H1 (cell line): ENCODE data around the gene CACNA1E. TPM values are rescaled to one million over a fixed set of nuclear protein-coding genes. Genes with fewer than 3 reads are reported as not detected.
A peak's percentile ranks its signal among the peaks of the same experiment; 100 is the strongest.

ENCODE experiments used
- CTCF ChIA-PET: fragments of 300-600 bp; sonication (Branson Sonifier 250); formaldehyde crosslinking; loops from one replicate; lab custom pipeline; 2021; ENCODE audit not compliant: partially characterized antibody; lab: Charles Lee
- POLR2A ChIA-PET: fragments of 300-600 bp; sonication (Branson Sonifier 250); formaldehyde crosslinking; loops from one replicate; lab custom pipeline; 2021; ENCODE audit warnings: inconsistent platforms; ENCODE audit not compliant: partially characterized antibody; lab: Charles Lee
- DNase-seq, 2 experiments: peaks; one replicate each; pipeline versions ENCODE4 v3.0.0 to v3.0.0-alpha.2; 2010 to 2022; ENCODE audit warnings: low spot score in 2 of 2, low read depth in 1 of 2, mixed read lengths in 1 of 2
- FAIRE-seq: peaks from 2 replicates; lab custom pipeline; 2011; peaks lifted over from hg19 to GRCh38; lab: Jason Lieb, UNC
- H2AFZ ChIP-seq: 2 replicates; pipeline ENCODE4 v1.8.1; 2012; ENCODE audit warnings: low read length, inconsistent platforms
- H2AK5ac ChIP-seq: 2 replicates; pipeline ENCODE4 v1.6.1; 2013; ENCODE audit warnings: low read depth, low read length
- H2BK120ac ChIP-seq: replicated peaks from 2 replicates; pipeline ENCODE3; 2013; ENCODE audit warnings: low read depth, low read length, inconsistent platforms
- H2BK12ac ChIP-seq: 2 replicates; pipeline ENCODE4 v1.6.1; 2013; ENCODE audit warnings: low read depth, low read length
- H2BK15ac ChIP-seq: 2 replicates; pipeline ENCODE4 v1.6.1; 2013; ENCODE audit warnings: low read length
- H2BK20ac ChIP-seq: 2 replicates; pipeline ENCODE4 v1.6.1; 2013; ENCODE audit warnings: low read length
- H2BK5ac ChIP-seq: 2 replicates; pipeline ENCODE4 v1.6.1; 2013; ENCODE audit warnings: low read depth, low read length
- H3K14ac ChIP-seq: 2 replicates; pipeline ENCODE4 v1.6.1; 2013; ENCODE audit warnings: inconsistent platforms; ENCODE audit not compliant: insufficient read length
- H3K18ac ChIP-seq: 2 replicates; pipeline ENCODE4 v1.6.1; 2013; ENCODE audit warnings: low read length; ENCODE audit errors: extremely low read depth
- H3K23ac ChIP-seq: 2 replicates; pipeline ENCODE4 v1.6.1; 2013; ENCODE audit warnings: inconsistent platforms; ENCODE audit not compliant: insufficient read length
- H3K23me2 ChIP-seq: 2 replicates; pipeline ENCODE4 v1.6.1; 2013; ENCODE audit warnings: low read depth, low read length
- H3K27ac ChIP-seq: 2 replicates; pipeline ENCODE4 v1.6.1; 2011; ENCODE audit warnings: low read depth, low read length, inconsistent platforms
- H3K27me3 ChIP-seq, 4 experiments: replicated peaks in 1 of 4; 1 replicate in 1 of 4; 2 replicates in 3 of 4; pipeline versions ENCODE4 v1.6.1 to v1.8.1; 2011 to 2013; ENCODE audit warnings: low read length in 3 of 4, mild to moderate bottlenecking in 3 of 4, inconsistent platforms in 2 of 4, mixed read lengths in 2 of 4, moderate library complexity in 1 of 4; ENCODE audit not compliant: control insufficient read depth in 3 of 4, insufficient read depth in 3 of 4; ENCODE audit errors: extremely low read depth in 1 of 4
- H3K36me3 ChIP-seq, 4 experiments: 2 replicates each; pipeline versions ENCODE4 v1.6.1 to v1.8.1; 2011 to 2013; ENCODE audit warnings: mild to moderate bottlenecking in 4 of 4, low read length in 3 of 4, moderate library complexity in 2 of 4, control low read depth in 1 of 4, inconsistent platforms in 1 of 4; ENCODE audit not compliant: insufficient read depth in 4 of 4, control insufficient read depth in 2 of 4
- H3K4ac ChIP-seq: replicated peaks from 2 replicates; pipeline ENCODE3; 2013; ENCODE audit warnings: low read length, low read depth, mixed read lengths, inconsistent platforms; ENCODE audit not compliant: insufficient read length
- H3K4me1 ChIP-seq, 4 experiments: replicated peaks in 1 of 4; 1 replicate in 1 of 4; 2 replicates in 3 of 4; pipeline versions ENCODE4 v1.6.1 to v1.8.1; 2011 to 2013; ENCODE audit warnings: low read length in 3 of 4, inconsistent platforms in 2 of 4, mixed read lengths in 1 of 4; ENCODE audit not compliant: insufficient read depth in 4 of 4, control insufficient read depth in 3 of 4
- H3K4me2 ChIP-seq, 2 experiments: 2 replicates each; pipeline versions ENCODE4 v1.6.1 to v1.8.1; 2011 to 2013; ENCODE audit warnings: low read depth in 2 of 2, low read length in 2 of 2, control low read depth in 1 of 2, inconsistent platforms in 1 of 2, mild to moderate bottlenecking in 1 of 2; ENCODE audit not compliant: insufficient read depth in 1 of 2
- H3K4me3 ChIP-seq, 4 experiments: fragments of 200-600, 300-600 bp in 1 of 4; sonication (generic), shearing (Covaris generic), sonication (Bioruptor Twin) in 1 of 4; 2 replicates each; pipeline versions ENCODE4 v1.5.1 to v1.8.1; 2011 to 2016; ENCODE audit warnings: low read length in 4 of 4, low read depth in 3 of 4, control low read depth in 2 of 4, inconsistent platforms in 2 of 4, mild to moderate bottlenecking in 2 of 4, mixed read lengths in 1 of 4, moderate library complexity in 1 of 4; ENCODE audit not compliant: insufficient read depth in 2 of 4; ENCODE audit errors: extremely low read depth in 1 of 4
- H3K56ac ChIP-seq: replicated peaks from 2 replicates; pipeline ENCODE3; 2013; ENCODE audit warnings: low read depth, mild to moderate bottlenecking, mixed read lengths, low read length, inconsistent platforms; ENCODE audit not compliant: insufficient read length
- H3K79me1 ChIP-seq: 2 replicates; pipeline ENCODE4 v1.6.1; 2013; ENCODE audit warnings: low read depth, low read length, control low read depth
- H3K79me2 ChIP-seq, 2 experiments: 2 replicates each; pipeline versions ENCODE4 v1.6.1 to v1.8.1; 2012 to 2013; ENCODE audit warnings: low read length in 2 of 2, mild to moderate bottlenecking in 2 of 2, inconsistent platforms in 1 of 2; ENCODE audit not compliant: insufficient read depth in 2 of 2, control insufficient read depth in 1 of 2
- H3K9ac ChIP-seq, 4 experiments: replicated peaks in 1 of 4; 1 replicate in 1 of 4; 2 replicates in 3 of 4; pipeline versions ENCODE4 v1.6.1 to v1.8.1; 2011 to 2013; ENCODE audit warnings: low read depth in 3 of 4, low read length in 3 of 4, control low read depth in 2 of 4, mild to moderate bottlenecking in 2 of 4, moderate library complexity in 2 of 4, inconsistent platforms in 1 of 4; ENCODE audit errors: extremely low read depth in 1 of 4
- H3K9me3 ChIP-seq, 2 experiments: 2 replicates each; pipeline versions ENCODE4 v1.6.1 to v1.8.1; 2012 to 2013; ENCODE audit warnings: mild to moderate bottlenecking in 2 of 2, moderate library complexity in 2 of 2, control low read depth in 1 of 2, inconsistent platforms in 1 of 2, low read depth in 1 of 2, low read length in 1 of 2, mixed read lengths in 1 of 2; ENCODE audit not compliant: insufficient read depth in 2 of 2
- H4K20me1 ChIP-seq, 2 experiments: replicated peaks in 1 of 2; 2 replicates each; pipeline versions ENCODE3 to v1.8.1; 2011 to 2013; ENCODE audit warnings: inconsistent platforms in 2 of 2, low read length in 2 of 2, mild to moderate bottlenecking in 1 of 2; ENCODE audit not compliant: insufficient read depth in 2 of 2, control insufficient read depth in 1 of 2
- H4K5ac ChIP-seq: 2 replicates; pipeline ENCODE4 v1.6.1; 2013; ENCODE audit warnings: low read length, low read depth, mixed read lengths, inconsistent platforms; ENCODE audit not compliant: insufficient read length
- H4K8ac ChIP-seq: 2 replicates; pipeline ENCODE4 v1.8.0; 2013; ENCODE audit warnings: mild to moderate bottlenecking, moderate library complexity, low read length, inconsistent platforms; ENCODE audit not compliant: insufficient read depth; ENCODE audit errors: extremely low read depth
- H4K91ac ChIP-seq: replicated peaks from 2 replicates; pipeline ENCODE3; 2013; ENCODE audit warnings: low read length, mixed read lengths, inconsistent platforms; ENCODE audit not compliant: insufficient read length
- CEBPB ChIP-seq: IDR thresholded peaks from 2 replicates; pipeline ENCODE4 v1.6.1; 2012; ENCODE audit warnings: low read depth, low read length
- JUND ChIP-seq: IDR thresholded peaks from 2 replicates; pipeline ENCODE4 v1.6.1; 2011; ENCODE audit warnings: mild to moderate bottlenecking, improper control_type of control experiment, low read length
- KDM4A ChIP-seq: IDR thresholded peaks from one replicate; pipeline ENCODE4 v1.7.1; 2012; ENCODE audit warnings: low read depth, mild to moderate bottlenecking, moderate library complexity, low read length, inconsistent platforms; ENCODE audit not compliant: severe bottlenecking
- WGBS, 2 experiments: shearing (Covaris generic) in 1 of 2; methylation state at CpG; one replicate each; pipeline versions ENCODE4 v1.1.6 to v1.1.7; 2013 to 2015; ENCODE audit warnings: low lambda C conversion rate in 2 of 2, mixed read lengths in 2 of 2, inconsistent platforms in 1 of 2, low coverage in 1 of 2, missing lambda C conversion rate in 1 of 2; ENCODE audit not compliant: insufficient replicate concordance in 2 of 2, insufficient coverage in 1 of 2, insufficient read length in 1 of 2; ENCODE audit errors: extremely low coverage in 1 of 2, missing lambda C conversion rate in 1 of 2; 5-methylcytosine and 5-hydroxymethylcytosine counted together
- polyA plus RNA-seq, 7 experiments: library from polyadenylated mRNA; depleted of rRNA in 3 of 7; stranded (reverse) in 5 of 7; unstranded in 2 of 7; fragments of >200 nt in 5 of 7; fragments of 200-250 nt in 2 of 7; gene quantifications; 1 replicate in 5 of 7; 2 replicates in 1 of 7; 4 replicates in 1 of 7; pipeline versions ENCODE4 v1.2.1 to v1.2.3, GENCODE V29; 2011 to 2013; ENCODE audit warnings: missing spikeins in 2 of 7, mixed read lengths in 2 of 7
- total RNA-seq: library from RNA; stranded (reverse); fragmentation: NEBNext Ultra II Directional; extraction: Animal tissue kit (Norgen Biotek cat#: 25700); gene quantifications from 2 replicates; pipeline ENCODE4 v1.2.1, GENCODE V29; 2021

Gene CACNA1E
- total and polyA plus RNA-seq, 2 of the 8 experiments (the other 6 are each of a cell fraction or from before 2014, with no cell fraction given): 0.98 to 1.3 TPM

DNA sequence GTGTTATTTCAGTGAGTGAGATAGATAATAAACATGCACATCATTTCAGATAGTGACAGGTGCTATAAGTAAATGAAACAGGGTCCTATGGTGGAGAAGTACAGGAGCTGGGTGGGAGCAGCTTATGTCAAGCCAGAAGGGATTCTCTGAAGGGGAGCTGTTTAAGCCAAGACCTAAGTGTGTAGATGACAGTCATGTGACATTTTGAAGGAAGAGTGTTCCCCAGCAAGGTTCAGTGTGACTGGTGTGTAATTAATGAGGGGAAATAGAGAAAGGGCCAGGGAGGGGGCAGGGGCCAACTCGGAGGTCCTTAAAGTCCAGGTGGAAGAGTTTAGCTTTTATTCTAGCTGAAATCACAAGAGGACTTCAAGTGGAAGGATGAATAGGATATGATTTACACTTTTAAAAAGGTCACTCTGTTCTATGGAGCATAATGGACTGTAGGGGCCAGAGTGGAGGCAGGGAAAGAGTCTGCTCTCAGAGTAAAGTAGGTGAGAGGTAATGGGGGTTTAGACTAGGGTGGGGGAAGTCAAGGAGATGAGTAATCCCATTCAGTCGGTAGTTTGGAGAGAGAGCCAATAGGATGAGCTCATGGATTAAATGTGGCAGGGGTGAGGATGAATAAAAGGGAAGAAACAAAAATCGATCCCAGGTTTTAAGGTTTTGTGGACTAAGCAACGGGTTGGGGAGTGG, 243.1 kb downstream of the CACNA1E start:
- no peaks in the 10 kb centered on the region for H3K27me3 ChIP-seq
- H3K9me3 ChIP-seq: no peaks in the 10 kb centered on the region
- H2AFZ ChIP-seq: 0 out of 2 replicates have a peak overlapping the region, but pooled peaks have one; percentile 13
- H3K9ac ChIP-seq: no peak overlapping the region
- POLR2A ChIA-PET: no interaction called here
- H3K23me2 ChIP-seq: no peaks in the 10 kb centered on the region
- H2BK12ac ChIP-seq: no peak overlapping the region
- H3K14ac ChIP-seq: no peak overlapping the region
- H2BK20ac ChIP-seq: no peak overlapping the region
- no peak overlapping the region for H2AK5ac ChIP-seq
- 84% methylated on average over 4 of the region's 4 CpGs; no CpG with 5 or more reads in 1 of the 2 experiments for WGBS, 2 experiments
- no peak overlapping the region for H3K4ac ChIP-seq
- no peak overlapping the region for H3K23ac ChIP-seq
- no peaks in the 10 kb centered on the region; a peak in 1 of 7 replicates for H3K4me1 ChIP-seq
- no peak overlapping the region for H2BK5ac ChIP-seq
- no peak overlapping the region for H2BK120ac ChIP-seq
- CTCF ChIA-PET: interaction anchor here (1.2 to 2.8 kb wide), 4 partner anchors 9 to 211 kb away, joined by 4 to 12 read pairs (median 8); no protein-coding TSS in a partner anchor
- no peak overlapping the region for H4K8ac ChIP-seq
- no peak for FAIRE-seq
- no peaks in the 10 kb centered on the region for H3K79me1 ChIP-seq
- no peak overlapping the region for H4K5ac ChIP-seq
- H4K91ac ChIP-seq: no peak overlapping the region
- H3K79me2 ChIP-seq: no peaks in the 10 kb centered on the region
- H3K36me3 ChIP-seq: no peaks in the 10 kb centered on the region
- no peak overlapping the region for H3K4me3 ChIP-seq
- TF ChIP-seq KDM4A (no peak), JUND (no peak), CEBPB (no peak)
- no peak overlapping the region for H3K27ac ChIP-seq
- H3K4me2 ChIP-seq: no peak overlapping the region
- no peaks in the 10 kb centered on the region for H4K20me1 ChIP-seq
- H2BK15ac ChIP-seq: no peak overlapping the region
- DNase-seq: no peak
- no peak overlapping the region for H3K56ac ChIP-seq
- H3K18ac ChIP-seq: no peak overlapping the region
